Calu3 (cell line): ENCODE results near the gene ZBBX. TPM values are rescaled to one million over a fixed set of nuclear protein-coding genes. Genes with fewer than 3 reads are reported as not detected.

ENCODE experiments used
- BruUV-seq: library from RNA; stranded (reverse); fragments of 400-500 nt; replicated peaks from 2 replicates; lab custom pipeline; 2021; lab: Mats Ljungman, UMichigan
- CTCF ChIA-PET: fragments of 300-600 bp; sonication (Branson Sonifier 250); formaldehyde crosslinking; loops from one replicate; lab custom pipeline; 2022; ENCODE audit warnings: antibody characterized with exemption; lab: Charles Lee
- DNase-seq: peaks from one replicate; pipeline ENCODE4 v3.0.0; 2022
- H3K27ac Mint-ChIP-seq: one replicate; pipeline ENCODE4 v1.8.0; 2022; ENCODE audit warnings: mixed read lengths; ENCODE audit not compliant: unreplicated experiment
- H3K27me3 Mint-ChIP-seq: one replicate; pipeline ENCODE4 v1.8.0; 2022; ENCODE audit warnings: mixed read lengths; ENCODE audit not compliant: unreplicated experiment
- H3K36me3 Mint-ChIP-seq: one replicate; pipeline ENCODE4 v1.8.0; 2022; ENCODE audit warnings: mild to moderate bottlenecking, moderate library complexity, mixed read lengths; ENCODE audit not compliant: insufficient read depth, unreplicated experiment
- H3K4me1 Mint-ChIP-seq: one replicate; pipeline ENCODE4 v1.8.0; 2022; ENCODE audit warnings: mild to moderate bottlenecking, low read depth, mixed read lengths; ENCODE audit not compliant: unreplicated experiment
- H3K4me3 Mint-ChIP-seq: one replicate; pipeline ENCODE4 v1.8.0; 2022; ENCODE audit warnings: mild to moderate bottlenecking, low read depth, moderate library complexity, mixed read lengths; ENCODE audit not compliant: unreplicated experiment
- H3K9me3 Mint-ChIP-seq: one replicate; pipeline ENCODE4 v1.8.0; 2022; ENCODE audit warnings: low read depth, mixed read lengths; ENCODE audit not compliant: unreplicated experiment
- intact Hi-C: fragments of 100-400 bp; cut with micrococcal nuclease; formaldehyde crosslinking; loops from one replicate; pipeline ENCODE4 v1.10.0; 2022; ENCODE audit not compliant: unreplicated experiment
- total RNA-seq: library from RNA; stranded (reverse); gene quantifications from 2 replicates; pipeline ENCODE4 v1.2.3, GENCODE V29; 2022
- TF ChIP-seq, protein P1 (sequence below): fragments of 200-600 bp; IDR thresholded peaks from one replicate; pipeline ENCODE4 v1.8.0; 2022; ENCODE audit warnings: antibody characterized with exemption; ENCODE audit not compliant: unreplicated experiment

The ZBBX gene
- total RNA-seq, 1 experiment from 2014 or later = 0.57 TPM

DNA sequence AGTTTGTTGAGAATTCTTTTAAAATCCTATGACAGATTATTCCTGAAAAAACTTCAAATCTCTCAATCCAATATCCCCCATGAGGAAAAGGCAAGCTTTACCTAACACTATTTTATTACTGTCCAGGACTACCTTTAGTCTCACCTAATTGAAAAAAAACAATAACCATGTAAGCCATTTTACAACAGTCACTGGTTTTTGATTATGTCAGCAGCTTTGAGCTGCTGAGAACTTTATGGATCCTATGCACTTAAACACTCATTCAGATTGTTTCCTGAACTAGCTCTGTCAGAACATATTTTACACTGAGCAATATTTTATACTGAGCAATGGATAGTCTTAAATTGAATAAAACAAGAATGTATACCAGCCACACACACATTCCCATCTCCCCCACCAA lies 79.9 kb downstream of the ZBBX start:
- no peak overlapping the region for H3K4me3 Mint-ChIP-seq
- no peak for DNase-seq
- intact Hi-C loops = no loop called here
- CTCF ChIA-PET = no interaction called here
- H3K4me1 Mint-ChIP-seq = no peaks in the 10 kb centered on the region
- no peak overlapping the region for H3K27ac Mint-ChIP-seq
- TF ChIP-seq, protein P1, sequence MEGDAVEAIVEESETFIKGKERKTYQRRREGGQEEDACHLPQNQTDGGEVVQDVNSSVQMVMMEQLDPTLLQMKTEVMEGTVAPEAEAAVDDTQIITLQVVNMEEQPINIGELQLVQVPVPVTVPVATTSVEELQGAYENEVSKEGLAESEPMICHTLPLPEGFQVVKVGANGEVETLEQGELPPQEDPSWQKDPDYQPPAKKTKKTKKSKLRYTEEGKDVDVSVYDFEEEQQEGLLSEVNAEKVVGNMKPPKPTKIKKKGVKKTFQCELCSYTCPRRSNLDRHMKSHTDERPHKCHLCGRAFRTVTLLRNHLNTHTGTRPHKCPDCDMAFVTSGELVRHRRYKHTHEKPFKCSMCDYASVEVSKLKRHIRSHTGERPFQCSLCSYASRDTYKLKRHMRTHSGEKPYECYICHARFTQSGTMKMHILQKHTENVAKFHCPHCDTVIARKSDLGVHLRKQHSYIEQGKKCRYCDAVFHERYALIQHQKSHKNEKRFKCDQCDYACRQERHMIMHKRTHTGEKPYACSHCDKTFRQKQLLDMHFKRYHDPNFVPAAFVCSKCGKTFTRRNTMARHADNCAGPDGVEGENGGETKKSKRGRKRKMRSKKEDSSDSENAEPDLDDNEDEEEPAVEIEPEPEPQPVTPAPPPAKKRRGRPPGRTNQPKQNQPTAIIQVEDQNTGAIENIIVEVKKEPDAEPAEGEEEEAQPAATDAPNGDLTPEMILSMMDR = no peak
- BruUV-seq = no TSS peak
- H3K36me3 Mint-ChIP-seq = no peaks in the 10 kb centered on the region
- H3K9me3 Mint-ChIP-seq = no peaks in the 10 kb centered on the region
- no peaks in the 10 kb centered on the region for H3K27me3 Mint-ChIP-seq

DNA sequence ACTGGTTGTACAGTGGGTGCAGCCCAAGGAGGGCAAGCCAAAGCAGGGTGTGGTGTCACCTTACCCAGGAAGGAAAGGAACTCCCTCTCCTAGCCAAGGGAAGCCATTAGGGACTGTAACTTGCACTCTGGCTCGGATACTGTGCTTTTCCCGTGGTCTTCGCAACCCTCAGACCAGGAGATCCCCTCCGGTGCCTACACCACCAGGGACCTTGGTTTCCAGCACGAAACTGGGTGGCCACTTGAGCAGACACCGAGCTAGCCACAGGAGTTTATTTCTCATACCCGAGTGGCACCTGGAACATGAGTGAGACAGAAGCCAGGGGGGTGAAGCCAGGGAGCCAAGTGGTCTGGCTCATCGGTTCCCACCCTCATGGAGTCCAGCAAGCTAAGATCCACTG lies 90.7 kb downstream of the ZBBX start:
- TF ChIP-seq, protein P1 = no peak
- Mint-ChIP-seq H3K27me3 (no peaks in the 10 kb centered on the region), H3K36me3 (no peaks in the 10 kb centered on the region), H3K27ac (no peak overlapping the region), H3K4me1 (no peaks in the 10 kb centered on the region), H3K9me3 (peaks cover 9% of the 10 kb centered on the region), H3K4me3 (no peak overlapping the region)
- BruUV-seq = no TSS peak
- no peak for DNase-seq
- intact Hi-C loops = no loop called here
- CTCF ChIA-PET = no interaction called here

DNA sequence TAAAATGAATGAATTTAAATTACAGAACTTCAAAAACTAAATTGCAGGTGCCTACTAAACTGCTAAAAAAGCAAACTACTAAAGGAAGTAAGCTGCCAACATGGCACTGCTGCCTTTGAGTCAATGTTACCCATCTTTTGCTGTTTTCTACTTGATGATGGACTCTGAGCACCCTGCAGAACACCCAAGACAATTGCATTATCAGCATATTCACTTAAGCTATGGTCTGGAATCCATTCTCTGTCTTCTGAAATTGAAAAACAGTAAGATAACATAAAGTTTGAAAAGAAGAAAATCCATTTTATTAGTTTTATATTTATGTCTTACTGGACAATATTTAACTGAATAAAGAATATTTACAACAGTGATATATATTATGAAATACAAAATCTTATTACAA lies 91.4 kb downstream of the ZBBX start:
- CTCF ChIA-PET = no interaction called here
- TF ChIP-seq, protein P1 = no peak
- peaks cover 9% of the 10 kb centered on the region for H3K9me3 Mint-ChIP-seq
- no peaks in the 10 kb centered on the region for H3K36me3 Mint-ChIP-seq
- no TSS peak for BruUV-seq
- H3K27me3 Mint-ChIP-seq = no peaks in the 10 kb centered on the region
- no peak overlapping the region for H3K27ac Mint-ChIP-seq
- intact Hi-C loops = no loop called here
- H3K4me3 Mint-ChIP-seq = no peak overlapping the region
- no peaks in the 10 kb centered on the region for H3K4me1 Mint-ChIP-seq
- no peak for DNase-seq

DNA sequence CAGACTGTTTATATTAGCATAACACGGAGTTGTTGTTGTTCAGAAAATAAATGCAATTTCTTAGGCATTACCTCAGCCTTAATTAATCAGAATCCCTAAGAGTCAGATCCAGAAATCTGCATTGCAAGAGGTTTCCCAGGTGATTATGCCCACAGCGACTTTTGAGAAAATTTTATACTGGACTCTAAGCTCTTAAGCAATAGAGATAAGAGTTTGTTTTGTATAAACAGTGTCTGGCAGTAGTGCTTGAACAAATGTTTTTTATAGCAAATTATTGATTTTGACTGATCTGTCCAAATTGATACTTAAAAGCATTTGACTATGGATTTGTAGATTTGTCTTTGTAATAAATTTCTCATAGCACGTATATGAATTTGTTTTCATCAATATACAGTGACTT lies 92.8 kb downstream of the ZBBX start:
- intact Hi-C loops = no loop called here
- Mint-ChIP-seq H3K4me3 (no peak overlapping the region), H3K36me3 (no peaks in the 10 kb centered on the region), H3K9me3 (peaks cover 6% of the 10 kb centered on the region), H3K27ac (no peak overlapping the region), H3K4me1 (no peaks in the 10 kb centered on the region), H3K27me3 (no peaks in the 10 kb centered on the region)
- CTCF ChIA-PET = no interaction called here
- no peak for DNase-seq
- TF ChIP-seq, protein P1 = no peak
- BruUV-seq = no TSS peak
